Ovary (tissue), 3 donors: ENCODE data around the gene MICAL2.

Experiments used
- EP300 ChIP-seq: sonication (generic); formaldehyde crosslinking; IDR thresholded peaks from one replicate; pipeline ENCODE4 v1.6.1; 2017; ENCODE audit warnings: antibody characterized with exemption
- POLR2A ChIP-seq: fragments of 450-650 bp; IDR thresholded peaks from one replicate; pipeline ENCODE4 v1.6.1; 2017; ENCODE audit warnings: antibody characterized with exemption, mild to moderate bottlenecking, moderate library complexity
- TF ChIP-seq, protein P1 (sequence below), 3 donors: fragments of 450-650 bp in 2 of 3; fragments of 200-600 bp in 1 of 3; IDR thresholded peaks; one replicate each; pipeline versions ENCODE4 v1.5.1 to v1.8.0; 2016 to 2022; ENCODE audit warnings: antibody characterized with exemption in 3 of 3, mild to moderate bottlenecking in 1 of 3
- donor health status: DM: no; HTN: no; CAD: no.

DNA sequence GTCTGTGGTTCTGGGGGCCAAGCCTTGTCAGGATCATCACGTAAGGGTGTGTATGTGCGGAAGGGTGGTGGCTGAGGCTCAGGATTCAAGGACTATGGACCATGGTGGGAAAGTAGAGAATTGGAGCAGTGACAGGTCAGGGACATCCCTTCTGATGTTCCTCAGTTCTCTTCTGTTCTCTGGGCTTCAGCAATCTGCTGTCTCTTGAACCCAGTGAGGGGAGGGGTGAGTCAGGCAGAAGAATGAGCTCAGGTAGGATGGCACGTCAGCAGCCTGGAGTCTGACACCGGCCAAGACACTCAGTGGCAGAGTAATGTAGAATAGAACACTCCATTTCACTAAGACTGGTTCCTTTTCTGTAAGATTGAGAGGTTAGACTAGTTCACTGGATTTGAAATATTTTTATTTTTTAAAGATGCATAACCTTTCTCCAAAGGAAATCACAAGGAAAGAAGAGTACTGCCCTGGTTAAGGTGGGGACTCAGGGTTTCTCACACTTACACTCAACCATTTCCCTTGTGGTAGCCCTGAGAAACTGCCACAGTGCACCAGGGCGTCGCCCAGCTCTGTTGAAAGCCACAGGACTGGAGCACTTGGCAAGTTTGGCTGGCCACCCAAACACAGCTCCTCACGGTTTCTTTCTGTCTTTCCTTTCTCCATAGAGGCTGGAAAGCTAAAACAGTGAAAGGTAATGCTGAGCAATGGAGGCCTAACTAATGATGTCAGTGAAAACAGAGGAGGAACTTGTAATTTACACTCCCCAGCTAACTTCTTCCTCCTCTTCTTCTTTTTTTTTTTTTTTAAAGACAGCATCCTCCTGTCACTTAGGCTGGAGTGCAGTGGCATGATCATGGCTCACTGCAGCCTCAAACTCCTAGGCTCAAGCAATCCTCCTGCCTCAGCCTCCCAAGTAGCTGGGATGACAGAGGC is 23.1 kb upstream of the MICAL2 start:
- TF ChIP-seq, protein P1, sequence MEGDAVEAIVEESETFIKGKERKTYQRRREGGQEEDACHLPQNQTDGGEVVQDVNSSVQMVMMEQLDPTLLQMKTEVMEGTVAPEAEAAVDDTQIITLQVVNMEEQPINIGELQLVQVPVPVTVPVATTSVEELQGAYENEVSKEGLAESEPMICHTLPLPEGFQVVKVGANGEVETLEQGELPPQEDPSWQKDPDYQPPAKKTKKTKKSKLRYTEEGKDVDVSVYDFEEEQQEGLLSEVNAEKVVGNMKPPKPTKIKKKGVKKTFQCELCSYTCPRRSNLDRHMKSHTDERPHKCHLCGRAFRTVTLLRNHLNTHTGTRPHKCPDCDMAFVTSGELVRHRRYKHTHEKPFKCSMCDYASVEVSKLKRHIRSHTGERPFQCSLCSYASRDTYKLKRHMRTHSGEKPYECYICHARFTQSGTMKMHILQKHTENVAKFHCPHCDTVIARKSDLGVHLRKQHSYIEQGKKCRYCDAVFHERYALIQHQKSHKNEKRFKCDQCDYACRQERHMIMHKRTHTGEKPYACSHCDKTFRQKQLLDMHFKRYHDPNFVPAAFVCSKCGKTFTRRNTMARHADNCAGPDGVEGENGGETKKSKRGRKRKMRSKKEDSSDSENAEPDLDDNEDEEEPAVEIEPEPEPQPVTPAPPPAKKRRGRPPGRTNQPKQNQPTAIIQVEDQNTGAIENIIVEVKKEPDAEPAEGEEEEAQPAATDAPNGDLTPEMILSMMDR (IDR thresholded peaks at IDR 0.05), result no peak
- TF ChIP-seq POLR2A (no peak), EP300 (no peak)
